ENCODE results near the gene CLK3. TPM values are rescaled to one million over a fixed set of nuclear protein-coding genes. Genes with fewer than 3 reads are reported as not detected.

CLK3 gene
- total and polyA plus RNA-seq, 10 of the 15 experiments (the other 5 are each of a cell fraction or from before 2014, with no cell fraction given) = 3.3 to 169 (median 66.2) TPM

- intact Hi-C loops (cut with micrococcal nuclease; ENCODE audit: unreplicated experiment) = no loop called here
- DNase-seq (ENCODE audit: low read depth, low spot score) = no peak
- ATAC-seq = no peak
- Histone ChIP-seq H3K79me2 (ENCODE audit: control insufficient read depth, insufficient read depth, low read length) (peaks cover 16% of the 10 kb centered on the region), H3K9ac (ENCODE audit: control insufficient read depth, insufficient read depth, low read length) (no peak overlapping the region), H3K4me3 (no peak overlapping the region), H4K20me1 (ENCODE audit: control insufficient read depth, insufficient read depth) (no peaks in the 10 kb centered on the region), H3K4me1 (ENCODE audit: control insufficient read depth, insufficient read depth, low read length) (peaks cover 5% of the 10 kb centered on the region; the same call in 1 of the 2 replicates), H3K4me2 (ENCODE audit: control insufficient read depth, insufficient read depth) (no peak overlapping the region), H2AFZ (ENCODE audit: control insufficient read depth, low read depth, low read length) (no peak overlapping the region), H3K9me3 (replicated peaks; ENCODE audit: control insufficient read depth, insufficient read depth, low read length) (no peaks in the 10 kb centered on the region), H3K27me3 (replicated peaks in 1 of 2; ENCODE audit: control insufficient read depth in 2 of 2, insufficient read depth in 2 of 2, low read length in 1 of 2) (no peaks in the 10 kb centered on the region; a peak in 1 of 4 replicates), H3K27ac (ENCODE audit: control insufficient read depth, insufficient read depth) (no peak overlapping the region), H3K36me3 (ENCODE audit: control insufficient read depth in 2 of 2, insufficient read depth in 2 of 2, low read length in 1 of 2) (no peaks in the 10 kb centered on the region)
- 39% methylated on average over 11 of the region's 11 CpGs for WGBS (ENCODE audit: insufficient coverage, insufficient replicate concordance, low lambda C conversion rate, missing lambda C conversion rate)
- TF ChIP-seq HSF1 (IDR thresholded peaks at IDR 0.05; ENCODE audit: low read depth, low read length) (no peak), HCFC1 (IDR thresholded peaks at IDR 0.05; ENCODE audit: low read length) (no peak), SKIL (IDR thresholded peaks at IDR 0.05; ENCODE audit: low read depth, poor library complexity, severe bottlenecking) (no peak)
- ChIA-PET RAD21 (ENCODE audit: unreplicated experiment) (interaction anchor here (0.8 to 1.5 kb wide), 3 partner anchors 13 to 66 kb away, joined by 3 to 4 read pairs (median 3); no protein-coding TSS in a partner anchor), CTCF (interaction anchor here (1.3 to 18.5 kb wide), 3 partner anchors 12 to 59 kb away, joined by 4 to 206 read pairs (median 4); no protein-coding TSS in a partner anchor), SMC1A (ENCODE audit: uncharacterized antibody, unreplicated experiment) (interaction anchor here (2.5 kb wide), 1 partner anchor 13 kb away, joined by 5 read pairs; no protein-coding TSS in a partner anchor), POLR2A (interaction anchor here (1.4 kb wide), 1 partner anchor 13 kb away, joined by 3 read pairs; no protein-coding TSS in a partner anchor)
- in situ Hi-C loops (cut with MboI) = no loop called here
- no TSS peak for BruUV-seq (replicated peaks)
- FAIRE-seq = no peak
These were observed 4.3 kb upstream of the CLK3 start for GRCh38 chr15:74611341-74611740.
